GM18519 (cell line): ENCODE results near the gene CRYM.
"Not testable (repeated sequence)": the region's sequence is repeated elsewhere in the genome, so short reads cannot be mapped to it uniquely, and the experiment has no call there.

Source experiments
- ATAC-seq: cut with Tn5 transposase; IDR thresholded peaks from one replicate; pipeline ENCODE4 v1.9.1; 2021; ENCODE audit warnings: mild to moderate bottlenecking, moderate library complexity; ENCODE audit not compliant: unreplicated experiment, low FRiP score

CRYM gene

DNA sequence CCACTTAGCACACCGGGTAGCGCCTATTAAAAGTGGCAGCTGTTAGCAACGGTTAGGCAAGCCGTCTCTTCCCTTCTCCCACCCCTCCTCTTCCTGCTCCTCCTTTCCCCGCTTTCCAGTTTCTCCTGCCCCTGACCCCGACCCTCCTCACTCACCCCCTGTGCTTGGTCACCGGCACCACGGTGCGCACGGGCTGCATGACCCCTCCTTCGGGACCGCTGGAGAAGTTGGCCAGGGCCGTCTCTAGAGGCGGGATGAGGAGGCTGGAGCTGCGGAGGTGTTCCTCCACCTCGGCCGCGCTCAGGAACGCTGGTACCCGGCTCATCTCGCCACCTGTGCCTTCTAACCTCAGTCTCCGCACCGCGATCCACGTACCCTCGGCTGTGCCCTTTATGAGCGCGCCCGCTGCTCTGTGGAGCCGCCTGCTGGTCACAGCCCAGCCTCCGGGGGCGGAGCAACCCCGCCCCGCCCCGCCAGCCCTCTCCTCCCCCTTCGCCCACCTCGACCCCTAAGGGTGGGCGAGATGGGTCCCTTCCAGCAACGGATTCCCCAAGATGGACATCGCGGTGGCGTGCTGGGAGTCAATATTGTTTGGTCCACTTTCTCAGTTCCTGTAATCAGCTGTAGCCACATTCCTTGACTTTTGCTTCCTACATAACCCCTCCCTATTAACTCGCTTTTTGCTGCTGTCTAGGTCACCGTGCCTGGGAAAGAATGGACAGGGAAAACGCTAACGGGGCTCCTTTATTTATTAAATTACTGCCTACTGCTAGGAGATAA lies at the start of gene CRYM:
Gene CRYM, minus strand, starts transcription at position 364 of the 780 bp plus-strand sequence. Its CDS starts 39 bp downstream, at position 325.
- ATAC-seq, result no peak

DNA sequence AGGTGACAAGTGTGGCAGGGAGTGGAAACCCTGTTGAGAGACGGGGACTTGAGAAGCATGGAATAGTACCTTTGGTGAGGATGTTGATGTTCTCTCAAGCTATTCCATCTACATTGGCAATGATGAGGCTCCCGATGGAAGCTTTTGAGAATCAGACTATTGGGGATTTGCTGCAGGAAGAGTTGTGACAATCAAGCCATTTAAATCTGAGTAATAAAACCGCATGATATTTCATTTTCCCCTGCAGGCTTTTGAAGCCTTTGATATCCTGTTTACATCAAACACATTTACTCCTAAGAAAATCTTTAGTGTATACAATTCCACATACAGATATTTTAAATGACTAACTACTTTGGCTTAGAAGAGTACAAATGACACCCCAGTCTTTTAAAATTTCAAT lies 49.0 kb upstream of the CRYM start:
- no peak for ATAC-seq

DNA sequence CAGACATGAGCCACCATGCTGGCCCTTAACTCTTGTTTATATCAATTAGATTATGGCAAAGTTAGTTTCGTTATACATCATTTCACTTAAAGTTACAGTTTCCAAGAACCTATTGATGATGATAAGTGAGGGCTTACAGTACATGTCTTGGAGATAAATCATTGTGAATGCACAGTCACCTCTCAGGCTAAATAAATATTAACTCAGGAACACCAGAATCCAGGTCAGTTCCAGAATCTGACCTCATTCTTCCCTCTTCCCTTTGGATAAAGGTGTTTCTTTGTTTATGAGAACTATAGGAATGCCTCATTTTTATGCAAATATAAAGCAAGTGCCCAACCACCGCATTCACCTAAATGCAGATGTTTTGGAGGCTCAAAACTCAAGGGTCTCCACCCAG lies 48.4 kb upstream of the CRYM start:
- ATAC-seq, result no peak

DNA sequence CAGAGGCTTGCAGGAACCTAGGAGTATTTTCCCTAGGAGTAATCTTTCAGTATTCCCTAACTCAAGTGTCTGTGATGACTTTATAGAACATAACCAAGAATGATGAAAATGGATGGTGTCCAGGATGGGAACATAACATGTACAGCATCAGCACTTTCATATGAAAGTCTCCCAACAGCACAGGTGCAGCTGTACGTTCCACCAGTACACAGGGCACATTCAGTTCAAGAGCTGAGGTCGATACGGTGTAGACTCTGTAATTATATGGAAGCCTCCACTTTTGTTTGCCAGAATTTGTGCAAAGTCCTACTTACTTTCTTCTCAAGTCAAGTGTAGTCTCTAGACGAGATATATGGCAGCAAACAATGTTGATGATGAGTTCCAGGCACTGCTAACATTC lies 46.2 kb upstream of the CRYM start:
- no peak for ATAC-seq

DNA sequence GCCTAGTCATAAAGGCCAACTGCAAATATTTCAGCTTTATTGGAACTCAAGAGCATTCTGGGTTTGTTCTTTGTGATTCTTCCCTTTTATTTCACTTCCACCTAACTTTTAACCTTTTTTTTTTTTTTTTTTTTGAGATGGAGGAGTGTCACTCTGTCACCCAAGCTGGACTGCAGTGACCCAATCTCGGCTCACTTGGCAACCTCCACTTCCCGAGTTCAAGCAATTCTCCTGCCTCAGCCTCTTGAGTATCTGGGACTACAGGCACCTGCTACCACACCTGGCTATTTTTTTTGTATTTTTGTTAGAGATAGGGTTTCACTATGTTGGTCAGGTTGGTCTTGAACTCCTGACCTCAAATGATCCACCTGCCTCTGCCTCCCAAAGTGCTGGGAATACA lies 44.2 kb upstream of the CRYM start:
- ATAC-seq, result not testable (repeated sequence)

DNA sequence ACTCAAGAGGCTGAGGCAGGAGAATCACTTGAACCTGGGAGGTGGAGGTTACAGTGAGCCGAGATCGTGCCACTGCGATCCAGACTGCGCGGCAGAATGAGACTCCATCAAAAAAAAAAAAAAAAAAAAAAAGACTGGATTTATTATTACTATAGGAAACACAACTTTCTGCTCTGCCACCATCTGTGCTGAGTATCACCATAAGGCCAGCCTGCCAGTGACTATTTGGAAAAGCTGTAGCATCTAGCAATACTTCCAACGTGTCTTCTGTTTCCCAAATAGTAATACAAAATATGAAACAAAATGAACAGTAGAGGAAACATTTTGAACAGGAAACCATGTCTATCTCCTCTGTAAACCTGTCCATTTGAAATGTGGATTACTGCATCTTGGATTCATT lies 43.6 kb upstream of the CRYM start:
- ATAC-seq, result no peak

DNA sequence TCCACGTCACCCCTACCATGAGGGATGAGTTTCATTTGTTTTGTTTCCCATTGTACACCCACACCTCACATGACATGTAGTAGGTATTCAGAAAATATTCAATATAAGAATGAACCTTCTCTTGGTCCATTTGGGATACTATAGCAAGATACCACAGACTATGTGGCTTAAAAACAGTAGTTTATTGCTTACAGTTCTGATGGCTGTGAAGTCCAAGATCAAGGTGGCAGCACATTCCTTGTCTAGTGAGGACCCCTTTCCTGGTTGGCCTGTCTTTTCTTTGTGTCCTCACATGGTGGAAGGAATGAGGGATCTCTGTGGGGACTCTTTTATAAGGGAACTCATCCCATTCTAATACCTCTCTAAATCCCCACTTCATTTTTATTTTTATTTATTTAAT lies 36.2 kb upstream of the CRYM start:
- ATAC-seq, result no peak

DNA sequence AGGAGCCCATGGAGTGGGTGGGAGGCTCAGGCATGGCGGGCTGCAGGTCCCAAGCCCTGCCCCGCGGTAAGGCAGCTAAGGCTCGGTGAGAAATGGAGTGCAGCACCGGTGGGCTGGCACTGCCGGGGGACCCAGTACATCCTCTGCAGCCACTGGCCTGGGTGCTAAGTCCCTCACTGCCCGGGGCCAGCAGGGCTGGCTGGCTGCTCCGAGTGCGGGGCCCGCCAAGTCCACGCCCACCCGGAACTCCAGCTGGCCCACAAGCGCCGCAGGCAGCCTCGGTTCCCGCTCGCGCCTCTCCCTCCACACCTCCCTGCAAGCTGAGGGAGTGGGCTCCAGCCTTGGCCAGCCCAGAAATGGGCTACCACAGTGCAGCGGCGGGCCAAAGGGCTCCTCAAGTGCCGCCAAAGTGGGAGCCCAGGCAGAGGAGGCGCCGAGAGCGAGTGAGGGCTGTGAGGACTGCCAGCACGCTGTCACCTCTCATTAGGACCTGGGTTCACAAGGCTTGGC lies 34.8 kb upstream of the CRYM start:
- not testable (repeated sequence) for ATAC-seq

DNA sequence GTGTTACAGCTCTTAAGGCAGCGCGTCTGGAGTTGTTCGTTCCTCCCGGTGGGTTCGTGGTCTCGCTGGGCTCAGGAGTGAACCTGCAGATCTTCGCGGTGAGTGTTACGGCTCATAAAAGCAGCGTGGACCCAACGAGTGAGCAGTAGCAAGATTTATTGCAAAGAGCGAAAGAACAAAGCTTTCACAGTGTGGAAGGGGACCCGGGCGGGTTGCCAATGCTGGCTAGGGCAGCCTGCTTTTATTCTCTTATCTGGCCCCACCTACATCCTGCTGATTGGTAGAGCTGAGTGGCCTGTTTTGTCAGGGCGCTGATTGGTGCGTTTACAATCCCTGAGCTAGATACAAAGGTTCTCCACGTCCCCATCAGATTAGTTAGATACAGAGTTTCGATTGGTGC lies 34.0 kb upstream of the CRYM start:
- not testable (repeated sequence) for ATAC-seq

DNA sequence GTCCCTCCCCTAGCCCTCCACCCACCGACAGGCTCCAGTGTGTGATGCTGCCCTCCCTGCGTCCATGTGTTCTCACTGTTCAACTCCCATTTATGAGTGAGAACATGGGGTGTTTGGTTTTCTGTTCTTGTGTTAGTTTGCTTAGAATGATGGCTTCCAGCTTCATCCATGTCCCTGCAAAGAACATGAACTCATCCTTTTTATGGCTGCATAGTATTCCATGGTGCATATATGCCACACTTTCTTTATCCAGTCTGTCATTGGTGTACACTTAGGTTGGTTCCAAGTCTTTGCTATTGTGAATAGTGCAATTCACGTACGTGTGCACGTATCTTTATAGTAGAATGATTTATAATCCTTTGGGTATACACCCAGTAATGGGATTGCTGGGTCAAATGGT lies 28.6 kb upstream of the CRYM start:
- not testable (repeated sequence) for ATAC-seq

DNA sequence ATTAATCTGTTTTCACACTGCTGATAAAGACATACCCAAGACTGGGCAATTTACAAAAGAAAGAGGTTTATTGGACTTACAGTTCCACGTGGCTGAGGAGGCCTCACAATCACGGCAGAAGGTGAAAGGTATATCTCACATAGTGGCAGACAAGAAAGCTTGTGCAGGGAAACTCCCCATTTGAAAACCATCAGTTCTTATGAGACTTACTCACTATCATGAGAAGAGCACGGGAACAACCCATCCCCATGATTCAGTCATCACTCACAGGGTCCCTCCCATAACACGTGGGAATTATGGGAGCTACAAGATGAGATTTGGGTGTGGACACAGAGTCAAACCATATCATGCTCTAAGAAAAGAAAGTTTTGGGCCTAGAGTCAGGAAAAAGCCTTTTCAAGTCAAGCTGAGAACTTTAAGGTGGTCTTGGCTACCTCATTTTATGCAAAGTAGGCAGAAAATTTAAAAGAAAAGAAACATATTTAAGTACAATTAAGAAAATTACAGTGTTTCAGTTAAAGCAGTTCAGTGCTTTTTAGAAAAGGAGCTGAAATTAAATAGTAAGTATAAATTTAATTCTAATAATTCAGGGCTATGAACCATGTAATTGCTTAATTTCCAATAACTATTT lies 24.9 kb upstream of the CRYM start:
- ATAC-seq, result no peak

DNA sequence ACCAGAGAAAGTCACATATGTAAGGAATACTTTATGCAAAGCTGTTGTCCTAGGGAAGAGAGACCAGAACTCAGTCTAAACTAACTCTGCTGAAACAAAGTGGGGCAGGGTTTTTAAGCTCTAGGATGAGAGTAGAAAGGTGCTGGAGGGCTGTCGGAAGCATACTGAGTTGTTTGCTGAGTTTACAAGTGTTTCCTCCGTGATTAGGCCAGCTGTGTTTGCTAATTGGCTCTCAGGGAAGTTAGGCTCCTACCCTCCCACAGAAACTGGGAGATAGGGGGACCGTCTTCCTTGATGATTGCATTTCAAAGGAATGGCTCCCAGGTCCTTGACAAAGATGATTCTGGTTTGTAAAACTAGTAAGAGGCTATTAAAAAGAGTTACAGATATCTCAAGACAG lies 24.4 kb upstream of the CRYM start:
- no peak for ATAC-seq

DNA sequence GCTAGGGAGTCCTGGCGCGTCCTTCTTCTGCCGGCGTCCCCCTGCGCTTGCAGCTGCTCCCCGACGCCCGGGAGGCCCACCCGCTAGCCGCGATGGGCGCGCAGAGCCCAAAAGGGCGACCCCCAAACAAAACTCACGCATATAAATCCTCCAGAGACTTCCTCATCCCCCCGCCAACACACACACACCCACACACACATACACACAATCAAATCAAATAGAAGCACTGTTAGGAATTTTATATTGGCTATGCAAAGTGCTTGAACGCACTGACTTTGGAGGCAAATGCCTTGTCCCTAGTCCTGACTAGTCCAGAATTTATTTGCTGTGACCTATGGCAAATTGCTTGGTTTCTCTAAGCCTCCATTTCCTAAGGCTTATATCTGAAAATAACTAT lies 23.8 kb upstream of the CRYM start:
- ATAC-seq, result no peak

DNA sequence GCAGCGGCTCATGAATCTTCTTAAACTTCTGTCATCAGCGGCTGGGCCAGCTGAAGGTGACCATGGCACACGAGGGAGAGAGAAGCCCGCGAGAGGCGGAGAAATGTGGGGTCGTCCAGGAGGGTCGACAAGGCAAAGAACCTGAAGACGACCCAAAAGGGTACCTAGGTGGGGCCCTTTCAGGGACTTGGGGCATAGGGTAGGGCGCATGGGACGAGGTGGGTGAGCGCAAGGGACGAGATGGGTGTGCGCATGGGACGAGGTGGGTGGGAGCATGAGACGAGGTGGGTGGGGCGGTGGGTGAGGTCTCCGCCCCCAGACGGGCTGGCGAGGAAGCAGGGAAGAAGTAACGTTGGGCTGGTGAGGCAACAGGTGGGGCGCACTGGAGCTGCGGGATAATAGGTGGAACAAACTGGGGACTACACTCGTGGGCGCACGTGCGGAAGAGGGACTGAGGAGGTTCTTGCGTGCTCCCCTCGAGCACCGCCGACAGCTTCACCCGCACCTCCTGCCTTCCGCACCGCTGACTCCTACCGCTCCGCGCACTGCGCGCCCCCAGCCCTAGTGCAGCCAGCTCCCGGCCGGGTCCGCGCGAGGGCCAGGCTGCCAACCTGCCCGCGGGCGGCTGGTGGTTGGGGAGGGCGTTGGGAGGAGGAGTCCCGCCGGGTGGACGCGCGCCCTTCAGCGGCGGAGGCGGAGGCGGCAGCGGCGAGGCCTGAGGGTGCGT lies 23.2 kb upstream of the CRYM start:
- no peak for ATAC-seq

DNA sequence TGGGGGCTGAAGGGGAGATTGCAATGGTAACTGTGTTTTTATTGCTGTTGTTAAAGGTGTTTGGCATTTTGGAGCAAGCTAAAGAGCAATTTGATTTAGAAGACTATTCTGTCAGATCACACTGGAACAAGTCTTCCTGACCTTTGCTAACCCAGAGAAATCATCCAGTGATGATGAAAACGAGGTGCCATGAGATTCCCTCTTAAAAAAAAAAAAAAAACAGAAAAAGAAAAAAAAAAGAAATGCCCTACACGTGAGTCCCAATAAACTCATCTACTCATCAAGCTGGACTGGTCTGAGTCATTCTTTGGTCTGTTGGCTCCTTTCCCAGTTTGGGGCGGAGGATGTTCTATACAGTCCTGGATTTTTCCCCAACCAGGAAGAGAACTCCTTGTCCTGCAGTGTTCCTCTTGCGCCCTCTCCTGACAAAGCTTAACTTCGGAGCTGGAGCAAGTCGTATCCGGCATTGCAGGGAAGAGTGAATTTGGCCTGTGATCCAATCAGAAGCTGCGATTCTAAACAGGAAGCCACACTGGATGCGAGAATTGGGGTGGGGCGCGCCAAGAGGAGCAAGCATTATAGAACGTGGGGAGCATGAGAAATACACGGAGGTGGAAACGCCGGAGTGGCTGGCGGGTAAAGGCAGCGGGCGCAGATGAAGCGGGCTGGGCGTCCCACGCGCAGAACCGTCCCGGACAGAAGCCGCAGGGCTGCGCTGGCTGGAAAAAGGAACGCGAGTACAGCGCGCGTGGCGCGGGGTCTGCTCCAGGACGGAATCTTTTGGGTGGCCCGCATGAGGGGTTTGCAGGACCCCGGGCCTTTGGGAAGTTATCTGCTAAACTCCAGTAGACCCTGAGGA lies 22.4 kb upstream of the CRYM start:
- ATAC-seq, result peak; percentile 46

DNA sequence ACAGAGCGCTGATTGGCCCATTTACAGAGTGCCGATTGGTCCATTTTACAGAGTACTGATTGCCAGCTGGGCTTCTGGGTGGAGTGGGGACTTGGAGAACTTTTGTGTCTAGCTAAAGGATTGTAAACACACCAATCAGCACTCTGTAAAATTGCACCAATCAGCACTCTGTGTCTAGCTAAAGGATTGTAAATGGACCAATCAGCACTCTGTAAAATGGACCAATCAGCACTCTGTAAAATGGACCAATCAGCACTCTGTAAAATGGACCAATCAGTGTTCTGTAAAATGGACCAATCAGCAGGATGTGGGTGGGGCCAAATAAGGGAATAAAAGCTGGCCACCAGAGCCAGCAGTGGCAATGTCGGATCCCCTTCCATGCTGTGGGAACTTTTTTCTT lies 11.7 kb upstream of the CRYM start:
- ATAC-seq, result not testable (repeated sequence)

DNA sequence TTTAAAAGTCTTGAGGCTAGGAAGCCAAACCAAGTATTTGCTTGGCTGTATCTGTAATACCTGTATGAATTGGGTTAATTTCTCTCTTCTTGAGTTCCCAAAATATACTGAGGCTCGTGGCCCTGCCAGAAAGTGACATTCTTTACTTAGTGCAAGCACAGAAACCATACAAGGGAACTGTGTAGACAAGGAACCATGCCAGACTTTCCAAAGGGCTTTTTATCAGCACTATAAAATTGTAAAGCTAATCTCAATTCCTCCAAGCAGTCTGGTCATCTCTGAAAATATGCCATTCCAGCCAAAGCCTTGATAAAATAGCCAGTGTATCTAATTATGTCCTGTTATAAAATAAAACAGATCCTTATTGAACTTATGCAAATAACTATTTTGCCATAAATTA lies 7.2 kb upstream of the CRYM start:
- no peak for ATAC-seq

DNA sequence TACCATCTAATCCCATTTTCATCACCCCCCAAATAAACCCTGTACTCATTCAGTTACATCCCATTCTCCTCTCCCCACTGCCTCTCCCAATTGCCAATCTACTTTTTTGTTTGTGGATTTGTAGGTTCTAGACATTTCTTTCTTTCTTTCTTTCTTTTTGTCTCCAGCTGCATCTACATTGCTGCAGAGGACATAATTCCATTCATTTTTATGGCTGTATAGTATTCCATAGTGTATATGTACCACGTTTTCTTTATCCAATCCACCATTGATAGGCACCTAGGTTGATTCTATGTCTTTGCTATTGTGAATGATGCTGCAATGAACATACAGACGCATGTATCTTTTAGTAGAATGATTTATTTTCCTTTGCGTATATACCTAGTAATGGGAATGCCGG lies 6.3 kb upstream of the CRYM start:
- ATAC-seq, result no peak

DNA sequence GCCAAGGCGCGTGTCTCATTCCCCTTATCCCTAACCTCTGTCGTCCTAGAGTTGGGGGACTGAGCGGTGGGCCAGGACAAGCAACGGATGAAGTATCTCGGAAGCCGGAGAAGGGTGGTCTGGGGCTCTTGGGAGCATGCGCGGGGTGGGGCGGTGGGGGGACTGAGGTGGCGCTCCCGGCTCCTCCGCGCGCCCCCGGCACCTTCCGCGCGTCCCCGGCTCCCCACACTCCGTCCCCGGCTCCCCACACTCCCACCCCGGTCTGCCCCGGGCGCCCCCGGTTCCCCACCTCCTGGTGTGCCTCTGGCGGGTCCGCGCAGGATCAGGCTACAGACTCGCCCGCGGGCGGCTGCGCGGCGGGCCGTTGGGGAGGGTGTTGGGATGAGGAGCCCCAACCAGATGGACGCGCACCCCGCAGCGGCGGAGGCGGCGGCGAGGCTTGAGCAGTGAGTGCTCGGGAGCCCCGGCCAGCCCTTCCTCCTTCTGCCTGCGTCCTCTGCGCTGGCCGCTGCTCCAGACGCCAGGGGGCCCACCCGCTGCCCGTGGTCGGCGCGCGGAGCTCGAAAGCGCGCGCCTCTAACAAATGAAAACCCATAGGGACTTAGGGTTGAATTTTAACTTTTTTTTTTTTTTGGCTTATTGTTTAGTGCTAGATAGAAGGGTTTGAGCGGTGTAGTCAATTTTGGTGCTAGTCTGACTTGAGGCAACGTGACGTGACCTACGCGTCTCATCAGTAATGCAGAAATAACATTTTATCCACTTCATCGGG lies 5.6 kb upstream of the CRYM start:
- ATAC-seq, result no peak
